ENCODE results near the gene CAGE1. TPM values are rescaled to one million over a fixed set of nuclear protein-coding genes. Genes with fewer than 3 reads are reported as not detected.

The CAGE1 gene
- total RNA-seq, 2 donors from 2014 or later = not detected

GRCh38 chr6:7424967-7425807 lies 35.6 kb upstream of the CAGE1 start:
- H3K4me3 ChIP-seq = no peak overlapping the region
- H3K9ac ChIP-seq (ENCODE audit: low read depth in 2 of 2, low read length in 2 of 2) = no peak overlapping the region
- no peak for DNase-seq
- intact Hi-C loops (cut with DNase I) = loop anchor here (5.0 kb wide), 1 partner anchor 192 kb away; no protein-coding TSS in a partner anchor
- no peaks in the 10 kb centered on the region for H3K36me3 ChIP-seq
- no peaks in the 10 kb centered on the region for H3K27me3 ChIP-seq
- no peak overlapping the region for H3K27ac ChIP-seq
- no peaks in the 10 kb centered on the region for H3K4me1 ChIP-seq
- H3K9me3 ChIP-seq = no peaks in the 10 kb centered on the region
- peak; percentile 40 for TF ChIP-seq CTCF (IDR thresholded peaks at IDR 0.05)

GRCh38 chr6:7424058-7424457 lies 34.5 kb upstream of the CAGE1 start:
- H3K4me1 ChIP-seq = no peaks in the 10 kb centered on the region
- H3K27ac ChIP-seq = no peak overlapping the region
- TF ChIP-seq CTCF (IDR thresholded peaks at IDR 0.05) = no peak
- no peaks in the 10 kb centered on the region for H3K27me3 ChIP-seq
- H3K4me3 ChIP-seq = no peak overlapping the region
- H3K9me3 ChIP-seq = no peaks in the 10 kb centered on the region
- no peak for DNase-seq
- H3K36me3 ChIP-seq = no peaks in the 10 kb centered on the region
- intact Hi-C loops (cut with DNase I) = loop anchor here (5.0 kb wide), 1 partner anchor 193 kb away; no protein-coding TSS in a partner anchor
- H3K9ac ChIP-seq (ENCODE audit: low read depth in 2 of 2, low read length in 2 of 2) = no peak overlapping the region

- no peak for DNase-seq
- H3K27ac ChIP-seq = no peak overlapping the region
- H3K4me3 ChIP-seq = no peak overlapping the region
- TF ChIP-seq CTCF (IDR thresholded peaks at IDR 0.05) = no peak
- H3K9me3 ChIP-seq = no peaks in the 10 kb centered on the region
- no peaks in the 10 kb centered on the region for H3K27me3 ChIP-seq
- no peak overlapping the region for H3K9ac ChIP-seq (ENCODE audit: low read depth in 2 of 2, low read length in 2 of 2)
- H3K36me3 ChIP-seq = no peaks in the 10 kb centered on the region
- no peaks in the 10 kb centered on the region for H3K4me1 ChIP-seq
- intact Hi-C loops (cut with DNase I) = loop anchor here (5.0 kb wide), 1 partner anchor 196 kb away; no protein-coding TSS in a partner anchor
Observed at GRCh38 chr6:7421066-7421465, 31.5 kb upstream of the CAGE1 start.

GRCh38 chr6:7419065-7419464 lies 29.5 kb upstream of the CAGE1 start:
- Histone ChIP-seq H3K4me3 (no peak overlapping the region), H3K4me1 (no peaks in the 10 kb centered on the region), H3K9me3 (no peaks in the 10 kb centered on the region), H3K36me3 (no peaks in the 10 kb centered on the region), H3K27ac (no peak overlapping the region), H3K9ac (ENCODE audit: low read depth in 2 of 2, low read length in 2 of 2) (no peak overlapping the region), H3K27me3 (no peaks in the 10 kb centered on the region)
- intact Hi-C loops (cut with DNase I) = no loop called here
- no peak for TF ChIP-seq CTCF (IDR thresholded peaks at IDR 0.05)
- no peak for DNase-seq

- TF ChIP-seq CTCF (IDR thresholded peaks at IDR 0.05) = no peak
- no peak for DNase-seq
- intact Hi-C loops (cut with DNase I) = no loop called here
- H3K36me3 ChIP-seq = no peaks in the 10 kb centered on the region
- H3K4me1 ChIP-seq = no peaks in the 10 kb centered on the region
- no peak overlapping the region for H3K4me3 ChIP-seq
- H3K27ac ChIP-seq = no peak overlapping the region
- H3K9ac ChIP-seq (ENCODE audit: low read depth in 2 of 2, low read length in 2 of 2) = no peak overlapping the region
- H3K9me3 ChIP-seq = no peaks in the 10 kb centered on the region
- H3K27me3 ChIP-seq = no peaks in the 10 kb centered on the region
Observed at GRCh38 chr6:7418238-7418905, 28.8 kb upstream of the CAGE1 start.
